ENCODE results near the gene TPH1.
A peak's percentile ranks its signal among the peaks of the same experiment; 100 is the strongest.
"Not testable (repeated sequence)": the region's sequence is repeated elsewhere in the genome, so short reads cannot be mapped to it uniquely, and the experiment has no call there.

TPH1 gene

DNA sequence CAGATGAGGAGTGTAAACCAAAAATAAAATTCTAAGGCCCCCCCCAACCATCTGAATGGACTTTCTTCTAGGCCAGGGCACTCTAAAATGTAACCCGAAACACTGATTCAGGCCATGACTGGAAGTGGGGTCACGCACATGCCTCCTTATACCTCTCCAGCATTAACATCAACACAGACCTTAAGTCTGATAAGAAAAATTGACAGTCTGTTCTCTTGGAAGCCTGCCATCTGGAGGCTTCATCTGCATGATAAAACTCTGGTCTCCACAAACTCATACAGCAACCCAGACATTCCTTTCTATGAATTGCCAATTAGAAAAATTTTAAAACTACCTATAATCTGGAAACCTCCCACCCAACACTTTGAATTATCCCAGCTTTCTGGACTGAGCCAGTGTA is 29.3 kb downstream of the TPH1 start:
- no peak for DNase-seq

DNA sequence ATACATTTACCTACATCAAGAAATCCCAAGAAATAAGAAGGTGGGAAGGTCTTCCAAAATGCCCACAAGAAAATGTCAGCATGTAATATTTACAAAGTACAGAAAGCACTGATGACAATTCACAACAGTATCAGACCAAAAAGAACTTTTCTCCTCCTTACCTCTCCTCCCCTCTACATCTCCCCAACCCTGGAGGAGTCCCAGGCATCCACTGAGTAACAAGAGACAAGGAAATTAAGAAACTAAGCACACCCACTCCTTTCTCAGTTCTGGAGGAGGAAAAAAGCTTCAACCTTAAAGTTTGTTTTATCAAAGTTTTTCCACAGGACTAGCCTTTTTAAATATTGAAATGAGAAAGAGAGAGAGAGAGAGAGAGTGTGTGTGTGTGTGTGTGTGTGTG is 31.2 kb downstream of the TPH1 start:
- no peak for DNase-seq

DNA sequence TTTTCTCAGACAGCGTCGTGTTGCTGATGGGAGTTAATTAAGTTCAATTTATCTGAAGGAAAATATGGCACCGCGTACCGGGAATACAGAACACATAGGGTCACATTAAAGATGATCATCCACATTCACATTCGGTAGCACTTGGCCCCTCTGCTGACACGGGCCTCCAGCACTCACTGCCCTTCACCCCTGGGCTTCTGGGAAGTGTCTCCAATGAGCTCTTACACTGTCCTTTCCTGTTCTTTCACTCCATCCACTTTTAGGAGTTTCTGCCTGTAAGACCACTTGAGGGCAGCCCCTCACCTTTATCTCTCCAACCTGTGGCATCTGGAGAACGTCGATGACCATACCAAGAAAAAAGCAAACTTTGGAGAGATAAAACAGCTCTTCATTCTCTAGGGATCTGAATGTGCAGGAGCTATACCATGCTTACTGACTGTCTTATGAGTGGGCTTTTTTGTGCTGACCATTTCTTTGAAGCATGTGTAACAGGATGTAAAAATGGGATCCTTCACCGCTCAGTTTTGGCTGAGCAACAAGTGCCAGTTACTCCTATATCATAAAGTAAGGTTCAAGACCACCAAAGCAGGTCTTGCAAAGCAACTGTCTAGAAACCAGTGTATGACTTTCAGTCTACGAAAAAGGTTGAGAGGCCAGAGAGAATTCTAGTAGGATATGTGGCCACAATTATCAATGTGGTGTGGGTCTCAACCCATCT is 32.1 kb downstream of the TPH1 start:
- DNase-seq: no peak

DNA sequence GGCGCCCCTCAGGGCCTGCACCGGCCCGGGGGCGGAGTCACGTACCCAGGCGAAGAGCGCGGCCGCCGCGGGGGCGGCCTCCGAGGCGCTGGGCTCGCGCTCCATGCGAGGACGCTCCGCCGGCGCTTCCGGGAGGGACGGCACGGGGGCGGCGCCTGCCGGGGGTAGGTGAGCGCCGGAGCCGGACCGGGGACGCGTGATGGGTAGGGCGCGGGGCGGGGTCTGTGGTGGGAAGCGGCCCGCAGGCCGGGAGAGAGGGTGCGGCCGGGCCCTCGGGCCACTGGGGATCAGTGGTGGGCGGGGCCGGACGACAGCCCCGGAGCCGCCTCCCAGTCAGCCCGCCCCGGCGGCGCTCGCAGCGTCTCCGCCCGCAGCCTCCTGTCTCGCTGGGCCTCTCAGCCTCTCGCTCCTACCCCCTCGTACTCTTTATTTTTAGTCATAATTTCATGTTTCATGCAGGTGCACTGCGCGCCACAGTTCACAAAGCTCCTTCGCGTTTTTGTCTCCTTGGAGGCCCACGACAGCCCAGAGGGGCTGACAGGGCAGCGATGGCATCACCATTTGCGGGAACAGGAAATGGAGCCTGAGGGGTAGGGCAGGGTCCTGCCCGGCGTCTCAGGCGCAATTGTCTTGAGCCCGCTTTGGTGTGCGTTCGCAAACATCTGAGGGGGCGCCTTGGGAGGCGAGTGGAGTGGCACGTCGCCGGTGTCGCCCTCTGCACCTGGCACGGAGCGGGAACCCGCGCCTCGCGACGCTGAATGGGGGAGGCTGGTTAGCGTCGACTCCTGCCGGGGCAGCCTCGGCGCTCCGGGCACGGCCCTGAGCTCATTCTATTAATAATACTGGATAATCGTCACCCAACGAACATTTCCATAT is 32.9 kb downstream of the TPH1 start, which contains the start of gene SERGEF:
TSS of gene SERGEF (minus strand) at position 142 of the 876 bp plus-strand sequence. CDS start at position 105, 37 bp downstream.
- DNase-seq: peak; percentile 84 to 89 (median 86)

DNA sequence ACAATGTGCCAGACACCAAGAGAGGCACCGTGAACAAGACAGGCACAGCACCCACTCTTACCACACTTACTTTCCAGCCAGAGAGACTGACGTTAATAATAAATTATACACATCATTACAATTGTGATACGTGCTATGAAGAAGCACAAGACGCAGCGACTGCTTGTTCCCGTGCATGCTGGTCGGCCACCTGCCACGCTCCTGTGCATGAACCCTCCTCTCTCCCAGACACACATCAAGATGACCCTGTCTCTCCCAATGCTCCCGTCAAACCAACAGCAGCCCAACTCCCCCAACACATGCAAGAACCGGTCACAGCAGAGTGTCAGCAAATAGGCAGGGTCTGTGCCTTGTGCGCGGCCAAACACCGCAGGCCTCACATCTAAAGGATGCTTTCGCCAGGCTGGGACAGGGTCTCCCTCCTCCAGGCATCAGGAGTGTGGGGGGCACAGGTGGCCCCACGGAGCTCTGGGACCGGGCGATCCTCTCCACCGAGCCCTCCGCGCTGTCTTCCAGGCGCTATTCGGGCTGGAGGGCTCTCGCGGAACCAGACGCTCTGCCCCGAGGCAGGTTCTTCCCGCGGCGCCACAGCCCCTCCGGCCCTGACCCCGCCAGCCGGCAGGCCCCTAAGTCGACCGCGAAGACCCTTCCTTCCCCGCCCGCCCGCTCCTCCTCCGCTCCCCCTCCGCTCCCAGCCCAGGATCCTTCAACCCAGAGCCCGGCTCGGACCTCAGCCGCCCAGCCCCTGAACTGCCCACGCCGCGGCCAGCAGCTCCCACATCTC is 33.8 kb downstream of the TPH1 start:
- DNase-seq: peak in 5 of 6 experiments; percentile 16 to 64 (median 37)

DNA sequence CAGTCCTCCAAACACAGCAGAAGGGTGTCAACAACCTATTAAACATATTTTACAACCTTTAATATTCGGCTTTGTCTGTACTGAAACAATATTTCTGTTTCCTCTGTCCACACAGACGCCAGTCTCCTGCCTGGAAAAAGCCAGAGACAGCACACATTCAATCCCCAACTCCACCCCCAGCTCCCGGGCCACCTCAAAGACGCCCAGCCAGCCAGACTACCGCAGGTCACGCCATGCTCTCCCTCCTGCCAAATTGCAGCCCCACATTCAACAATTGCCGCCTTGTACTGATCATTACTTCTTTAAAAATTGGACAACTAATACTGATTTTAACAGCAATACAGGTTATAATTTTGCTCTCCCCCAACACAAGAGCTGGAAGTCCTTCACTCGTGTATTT is 34.4 kb downstream of the TPH1 start:
- DNase-seq: no peak

DNA sequence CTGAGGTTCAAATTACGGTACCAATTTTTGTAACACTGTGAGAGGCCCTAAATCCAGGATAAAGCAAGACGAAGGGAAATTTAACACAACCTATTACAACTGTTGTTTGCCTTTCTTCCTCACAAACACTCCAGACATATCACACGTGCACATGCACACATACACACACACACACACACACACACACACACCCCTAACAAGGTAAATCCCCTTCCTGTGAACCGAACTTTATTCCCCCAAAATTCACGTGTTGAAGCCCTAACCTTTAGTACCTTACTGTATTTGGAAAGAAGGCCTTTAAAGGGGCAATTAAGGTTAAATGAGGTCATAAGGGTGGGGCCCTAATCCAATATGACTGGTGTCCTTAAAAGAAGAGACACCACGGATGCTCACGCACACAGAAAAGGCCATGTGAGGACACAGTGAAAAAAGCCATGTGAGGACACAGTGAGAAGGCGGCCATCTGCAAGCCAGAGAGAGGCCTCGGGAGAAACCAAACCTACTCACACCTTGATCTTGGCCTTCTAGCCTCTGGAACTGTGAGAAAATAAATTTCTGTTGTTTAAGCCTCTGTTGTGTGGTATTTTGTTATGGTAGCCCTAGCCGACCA is 35.0 kb downstream of the TPH1 start:
- peak in 2 of 6 experiments; percentile 15 to 20 for DNase-seq

DNA sequence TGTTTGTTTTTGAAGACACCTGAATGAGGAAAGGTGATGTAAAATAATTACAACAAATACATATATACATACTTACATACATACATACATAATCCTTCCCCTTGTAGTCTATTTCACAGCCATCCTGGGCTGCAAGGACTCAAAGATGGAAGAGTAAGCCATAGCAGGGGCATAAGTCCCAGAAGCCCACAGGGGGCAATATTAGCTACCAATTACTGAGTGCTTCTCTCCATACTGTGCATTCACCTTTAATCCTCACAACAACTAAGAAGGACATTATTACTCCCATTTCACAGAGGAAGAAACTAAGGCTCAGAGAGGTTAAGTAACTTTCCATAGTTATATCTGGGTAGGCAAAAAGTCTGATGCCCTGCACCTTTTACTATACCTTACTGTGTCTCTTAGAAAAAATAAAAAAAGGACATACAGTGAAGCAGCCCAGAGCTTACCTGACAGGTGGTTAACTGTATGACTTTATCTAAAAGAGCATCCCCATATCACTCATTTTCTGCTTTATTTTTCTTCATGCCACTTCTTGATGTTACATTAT is 35.9 kb downstream of the TPH1 start:
- peak in 2 of 6 experiments; percentile 20 to 23 for DNase-seq

DNA sequence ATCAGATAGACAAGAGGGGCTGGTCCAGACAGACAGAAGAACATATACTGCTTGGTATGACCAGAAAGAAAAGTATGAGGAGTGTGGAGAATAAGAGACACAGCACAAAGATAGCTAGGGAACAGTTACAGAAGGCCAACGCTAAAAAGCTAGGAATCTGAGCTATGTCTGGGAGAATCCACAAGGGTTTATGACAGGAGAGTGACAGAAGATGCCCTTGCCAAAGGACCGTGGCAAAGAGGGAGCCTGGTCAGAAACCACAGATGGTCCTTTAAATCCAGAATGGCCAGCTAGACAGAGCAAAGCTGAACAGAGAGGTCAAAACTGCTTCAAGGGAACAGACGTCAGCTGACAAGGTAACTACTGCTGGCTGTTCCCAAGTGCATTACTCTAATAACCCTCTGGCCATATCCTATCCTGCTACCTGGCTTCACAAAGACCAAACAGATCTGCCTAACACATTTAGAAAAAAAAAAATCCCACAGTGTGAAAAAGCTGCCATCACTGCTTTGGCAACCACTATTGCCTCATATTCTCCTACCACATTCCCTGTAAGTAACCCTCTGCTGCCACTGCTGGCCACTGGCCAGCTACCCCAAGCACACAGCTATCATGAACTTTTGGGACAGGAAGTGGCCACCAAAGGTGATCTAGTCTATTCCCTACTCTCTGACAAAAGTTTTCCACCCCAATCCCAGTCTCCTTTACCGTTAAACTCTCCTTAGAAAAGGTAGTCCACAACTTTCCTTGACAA is 40.5 kb downstream of the TPH1 start:
- DNase-seq: no peak

DNA sequence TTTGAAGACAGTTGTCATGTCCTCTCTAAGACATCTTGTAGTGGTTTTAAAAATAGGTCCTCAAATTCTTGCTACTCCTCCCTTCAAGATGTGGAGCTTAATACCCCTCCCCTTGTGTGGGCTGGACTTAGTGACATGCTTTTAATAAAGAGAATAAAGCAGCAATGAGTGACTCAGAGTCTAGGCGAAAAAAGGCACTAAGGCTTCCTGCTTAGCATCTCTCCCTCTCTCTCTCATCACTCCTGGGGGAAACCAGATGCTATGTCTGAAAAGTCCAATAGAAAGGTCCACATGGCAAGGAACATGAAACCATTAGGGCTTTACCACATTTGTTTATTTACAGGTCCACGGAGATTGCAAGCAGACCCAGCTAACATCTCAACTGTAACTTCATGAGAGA is 44.9 kb downstream of the TPH1 start:
- DNase-seq: no peak

DNA sequence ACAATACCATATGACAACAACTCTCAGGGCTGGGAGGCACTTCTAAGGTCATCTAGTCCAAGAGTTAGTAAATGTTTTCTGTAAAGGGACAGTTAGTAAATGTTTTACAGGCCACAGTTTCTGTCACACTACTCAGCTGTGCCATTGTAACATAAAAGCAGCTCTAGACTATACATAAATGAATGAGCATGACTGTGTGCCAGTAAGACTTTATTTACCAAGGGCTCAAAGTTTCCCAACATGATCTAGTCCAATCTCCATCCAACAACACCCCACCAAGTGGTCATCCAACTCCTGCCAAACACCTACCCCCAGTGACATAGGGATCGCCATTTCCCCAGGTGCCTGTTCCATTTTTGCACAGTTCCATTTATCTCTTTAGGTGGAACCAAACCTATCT is 45.3 kb downstream of the TPH1 start:
- DNase-seq: no peak

DNA sequence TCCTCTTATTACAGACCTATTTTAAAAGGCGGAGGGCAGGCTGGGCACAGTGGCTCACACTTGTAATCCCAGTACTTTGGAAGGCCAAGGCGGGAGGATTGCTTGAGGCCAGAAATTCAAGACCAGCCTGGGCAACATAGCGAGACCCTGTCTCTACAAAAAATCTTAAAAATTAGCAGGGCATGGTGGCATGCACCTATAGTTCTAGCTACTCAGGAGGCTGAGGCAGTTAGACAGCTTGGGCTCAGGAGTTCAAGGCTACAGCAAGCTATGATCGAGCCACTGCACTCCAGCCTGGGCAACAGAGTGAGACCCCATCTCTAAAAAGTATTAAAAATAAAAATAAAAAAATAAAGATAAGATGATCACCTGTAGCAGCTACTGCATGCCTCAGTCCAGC is 45.9 kb downstream of the TPH1 start:
- DNase-seq: not testable (repeated sequence)
